Raji (cell line): ENCODE measurements around the gene MAPK14.

ENCODE experiments used
- POLR2A ChIP-seq: IDR thresholded peaks from 2 replicates; pipeline ENCODE4 v1.6.1; 2011; ENCODE audit warnings: low read depth, low read length, control low read depth; ENCODE audit not compliant: insufficient read depth

The MAPK14 gene

DNA sequence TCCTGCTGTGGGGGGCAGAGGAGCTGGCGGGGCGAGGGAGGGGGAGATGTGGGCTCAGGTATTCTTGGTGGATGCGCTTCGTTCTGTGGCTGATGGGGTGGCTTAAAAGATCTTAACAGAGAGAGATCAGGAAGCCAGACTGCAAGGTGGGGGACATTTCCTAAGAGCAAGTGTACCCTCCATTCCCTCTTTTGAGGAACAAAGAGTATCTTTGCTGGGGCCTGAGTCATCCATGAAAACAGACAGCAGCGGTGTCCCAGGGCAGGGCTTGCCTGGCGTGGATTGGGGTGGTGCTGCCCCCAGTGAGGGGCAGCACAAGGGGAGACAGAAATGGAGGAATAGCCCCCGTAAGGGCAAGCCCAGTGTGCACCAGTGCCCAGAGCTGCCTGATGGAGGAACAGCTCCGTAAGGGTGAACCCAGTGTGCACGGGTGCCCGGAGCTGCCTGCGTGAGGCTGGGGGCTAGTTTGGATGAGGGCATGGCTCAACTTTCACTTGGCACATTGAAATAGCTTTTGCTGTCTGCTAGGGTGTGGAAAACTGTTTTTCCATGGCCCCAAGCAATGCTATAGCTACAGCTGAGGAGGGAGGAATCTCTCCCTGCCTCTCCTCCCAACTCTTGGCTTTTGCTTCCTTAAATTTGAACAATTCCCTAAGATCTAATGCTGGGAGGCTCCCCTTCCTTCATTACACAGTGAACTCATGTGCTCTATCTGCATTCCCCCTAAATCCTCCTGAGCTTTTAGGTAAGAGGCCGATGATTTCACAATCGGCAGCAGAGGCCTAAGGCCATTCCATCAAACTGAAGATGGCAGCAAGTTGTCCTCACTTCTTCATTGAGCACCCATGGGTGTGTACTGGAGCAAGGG lies 115.6 kb downstream of the MAPK14 start:
- TF ChIP-seq POLR2A = no peak

DNA sequence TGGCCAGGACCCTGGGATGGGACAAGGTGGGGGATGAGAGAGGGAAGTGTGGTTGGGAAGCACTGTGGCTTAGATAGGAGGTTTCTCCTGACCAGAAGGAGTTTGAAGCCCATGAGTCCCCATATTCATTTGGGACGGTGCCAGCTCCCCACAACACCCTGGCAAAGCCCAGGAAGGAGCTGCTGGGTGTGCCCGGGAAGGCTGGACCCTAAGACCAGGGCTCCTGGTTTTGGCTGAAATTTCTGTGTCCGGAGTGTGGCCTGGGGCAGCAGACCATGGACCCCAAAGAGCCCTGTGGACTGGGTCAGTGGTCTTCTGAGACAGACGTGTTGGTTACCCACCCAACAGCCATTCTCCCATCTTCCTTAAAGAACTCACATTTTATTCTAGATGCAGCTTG lies 117.9 kb downstream of the MAPK14 start:
- no peak for TF ChIP-seq POLR2A

DNA sequence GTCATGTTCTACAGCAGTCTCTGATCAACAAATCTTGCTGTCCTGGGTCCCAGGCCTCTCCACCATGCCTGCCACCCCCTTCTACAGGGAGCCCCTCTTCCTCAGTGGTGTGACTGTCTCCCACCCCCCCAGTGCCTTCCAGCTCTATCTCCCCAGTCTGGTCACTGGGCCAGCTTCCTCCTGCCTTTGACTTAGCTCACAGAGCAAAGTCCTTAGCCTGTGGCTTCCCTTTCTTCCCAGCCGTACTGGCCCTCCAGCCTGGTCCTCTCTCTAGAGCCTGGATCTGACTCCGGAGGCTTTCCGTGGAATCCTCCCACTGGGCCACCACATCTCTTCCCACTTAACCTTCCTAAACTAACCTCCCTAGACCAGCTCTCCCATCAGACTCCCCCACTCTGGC lies 119.7 kb downstream of the MAPK14 start:
- no peak for TF ChIP-seq POLR2A

DNA sequence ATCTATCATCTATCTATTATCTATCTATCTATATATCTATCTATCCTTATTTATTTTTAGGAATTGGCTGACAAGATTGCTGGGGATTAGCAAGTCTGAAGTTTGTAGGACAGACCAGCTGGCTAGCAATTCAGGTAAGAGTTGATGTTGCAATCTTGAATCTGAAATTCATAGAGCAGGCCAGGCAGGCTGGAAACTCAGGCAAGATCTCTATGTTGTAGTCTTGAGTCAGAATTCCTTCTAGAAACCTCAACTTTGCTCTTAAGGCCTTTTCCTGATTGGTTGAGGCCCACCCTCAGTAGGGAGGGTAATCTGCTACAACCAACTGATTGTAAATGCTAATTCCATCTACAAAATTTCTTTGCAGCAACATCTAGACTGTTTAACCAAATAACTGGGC lies 121.9 kb downstream of the MAPK14 start:
- no peak for TF ChIP-seq POLR2A

DNA sequence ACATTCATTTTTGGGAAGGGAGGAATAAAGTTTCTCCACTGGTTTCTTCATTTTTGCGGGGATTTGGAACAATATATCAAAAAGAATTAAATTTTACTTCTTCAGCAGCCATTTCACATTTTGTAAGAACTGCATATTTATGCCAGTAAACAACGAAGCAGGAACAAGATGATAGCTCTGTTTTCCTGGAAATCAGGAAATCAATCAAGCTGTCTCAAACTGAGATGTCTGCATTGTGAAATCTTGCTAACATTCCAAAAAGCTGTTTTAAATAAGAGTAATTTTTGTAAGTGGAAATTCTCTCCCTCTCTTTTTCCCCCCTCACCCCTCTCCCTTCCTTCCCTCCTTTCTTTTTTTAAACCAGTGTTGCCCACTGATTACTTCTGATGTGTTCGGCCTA lies 122.7 kb downstream of the MAPK14 start:
- TF ChIP-seq POLR2A = no peak

DNA sequence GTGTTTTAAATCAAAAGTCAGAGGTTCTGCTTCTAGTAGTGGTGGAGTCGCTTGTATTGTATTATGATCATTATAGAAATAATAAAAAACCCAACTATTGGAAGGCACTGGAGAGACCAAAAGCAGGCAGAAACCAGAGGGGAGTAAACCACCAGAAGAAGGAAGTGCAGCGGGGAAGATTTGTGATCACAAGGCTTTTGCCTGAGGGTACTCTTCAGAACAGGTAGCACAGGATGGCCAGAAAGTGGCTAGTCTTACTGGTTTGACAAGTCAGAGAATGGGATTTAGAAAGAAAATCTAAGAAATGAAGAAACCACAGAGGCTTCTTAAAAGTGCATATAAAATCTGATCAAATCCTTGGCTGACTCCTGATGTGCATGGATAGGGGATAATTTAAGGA lies 126.7 kb downstream of the MAPK14 start:
- TF ChIP-seq POLR2A = no peak

DNA sequence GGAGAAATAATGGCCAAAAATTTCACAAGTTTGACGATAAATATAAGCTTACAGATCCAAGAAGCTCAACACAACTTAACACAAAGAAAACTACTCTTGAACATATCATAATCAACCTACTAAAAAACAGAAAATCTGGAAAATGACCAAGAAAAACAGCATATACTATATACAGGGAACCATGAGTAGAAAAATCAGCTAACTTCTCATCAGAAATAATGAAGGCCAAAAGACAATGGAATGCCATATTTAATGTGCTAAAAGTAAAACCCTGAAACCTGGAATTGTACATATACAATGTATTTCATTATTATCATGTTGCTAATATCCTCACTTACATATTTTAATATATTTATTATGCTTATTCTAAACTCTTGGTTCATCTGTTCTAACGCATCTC lies 128.1 kb downstream of the MAPK14 start:
- TF ChIP-seq POLR2A = no peak

DNA sequence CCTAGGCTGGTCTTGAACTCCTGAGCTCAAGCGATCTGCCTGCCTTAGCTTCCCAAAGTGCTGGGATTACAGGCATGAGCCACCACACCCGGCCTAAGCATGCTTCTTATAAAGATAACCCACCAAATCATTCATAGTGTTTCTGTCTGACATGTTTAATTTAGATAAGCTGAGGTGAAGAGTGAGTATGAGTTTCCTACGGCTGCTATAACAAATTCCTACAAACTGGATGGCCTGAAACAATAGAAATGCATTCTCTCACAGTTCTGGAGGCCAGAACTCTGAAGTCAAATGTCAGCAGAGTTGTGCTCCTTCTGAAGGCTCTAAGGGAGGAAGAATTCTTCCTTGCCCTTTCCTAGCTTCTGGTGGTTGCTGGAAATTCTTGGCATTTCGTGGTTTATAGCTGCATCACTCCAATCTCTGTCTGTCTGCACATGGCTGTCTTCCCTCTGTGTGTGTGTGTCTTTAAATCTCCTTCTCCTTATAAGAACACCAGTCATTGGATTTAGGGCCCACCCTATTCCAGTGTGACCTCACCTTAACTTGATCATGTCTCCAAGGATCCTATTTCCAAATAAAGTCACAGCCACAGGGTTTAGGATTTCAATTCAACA lies 132.6 kb downstream of the MAPK14 start:
- no peak for TF ChIP-seq POLR2A
